CD1c-positive myeloid dendritic cell (primary cell): ENCODE measurements around the gene GABRG3.

ENCODE experiments used
- DNase-seq: peaks from one replicate; pipeline ENCODE4 v3.0.0-alpha.2; 2016; ENCODE audit errors: extremely low spot score

Gene GABRG3

GRCh38 chr15:27062951-27063350 lies 92.0 kb downstream of the GABRG3 start:
- DNase-seq = no peak

- DNase-seq = no peak
These were observed 93.1 kb downstream of the GABRG3 start for GRCh38 chr15:27064080-27064479.

DNA sequence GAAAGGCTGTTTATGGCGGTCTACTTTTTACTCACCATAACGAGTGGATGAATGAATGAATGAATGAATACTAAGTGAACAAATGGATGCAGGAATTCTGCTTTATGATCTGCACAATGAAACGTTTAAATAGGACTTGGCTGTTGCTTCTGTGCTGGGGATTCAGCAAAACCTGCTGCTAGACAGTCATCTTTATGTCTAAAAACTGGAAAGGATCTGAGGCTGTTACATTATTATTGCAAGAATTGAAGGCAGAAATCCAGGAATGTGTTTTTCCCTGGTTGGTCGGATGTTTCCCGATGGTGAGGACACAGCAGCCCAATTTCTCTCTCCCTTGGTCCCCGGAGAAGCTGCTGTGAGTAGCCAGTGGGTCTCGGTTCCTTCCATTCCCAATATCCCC lies 94.2 kb downstream of the GABRG3 start:
- no peak for DNase-seq

DNA sequence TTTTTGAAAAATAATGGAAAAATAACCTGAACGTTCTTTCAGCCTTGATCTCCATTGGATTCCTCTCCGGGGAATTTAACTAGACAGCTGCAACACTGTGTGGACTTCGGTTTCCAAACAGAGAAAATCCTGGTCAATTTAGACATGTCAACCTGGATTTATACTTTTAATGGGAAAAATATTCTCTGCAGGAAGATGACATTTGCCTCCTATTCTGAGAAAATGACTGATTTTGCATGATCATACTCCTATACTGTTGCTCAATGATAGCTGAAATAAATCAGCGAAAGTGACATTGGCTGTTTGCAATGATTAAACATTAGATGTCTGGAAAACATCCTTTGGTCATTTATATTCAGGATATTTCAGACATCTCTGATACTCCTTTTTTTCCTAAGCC lies 94.8 kb downstream of the GABRG3 start:
- no peak for DNase-seq

DNA sequence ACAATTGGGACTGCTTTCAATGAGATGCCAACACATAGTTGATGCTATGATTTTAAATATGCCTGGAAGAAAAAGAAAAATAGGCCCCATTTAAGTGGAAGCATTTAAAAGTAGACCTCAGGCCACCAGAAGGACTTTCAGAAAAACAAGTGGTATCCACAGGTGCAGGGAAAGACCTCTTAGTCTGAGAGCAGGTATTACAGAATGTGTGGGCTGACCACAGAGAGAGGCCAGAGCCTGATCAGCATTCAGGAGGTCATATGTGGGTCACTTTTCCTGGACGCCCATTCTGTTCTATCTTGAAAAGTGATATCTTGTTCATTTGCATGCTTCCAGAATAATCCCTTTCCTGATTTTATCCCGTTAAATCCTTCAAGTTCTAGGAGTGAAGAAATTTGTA lies 95.5 kb downstream of the GABRG3 start:
- DNase-seq = no peak

DNA sequence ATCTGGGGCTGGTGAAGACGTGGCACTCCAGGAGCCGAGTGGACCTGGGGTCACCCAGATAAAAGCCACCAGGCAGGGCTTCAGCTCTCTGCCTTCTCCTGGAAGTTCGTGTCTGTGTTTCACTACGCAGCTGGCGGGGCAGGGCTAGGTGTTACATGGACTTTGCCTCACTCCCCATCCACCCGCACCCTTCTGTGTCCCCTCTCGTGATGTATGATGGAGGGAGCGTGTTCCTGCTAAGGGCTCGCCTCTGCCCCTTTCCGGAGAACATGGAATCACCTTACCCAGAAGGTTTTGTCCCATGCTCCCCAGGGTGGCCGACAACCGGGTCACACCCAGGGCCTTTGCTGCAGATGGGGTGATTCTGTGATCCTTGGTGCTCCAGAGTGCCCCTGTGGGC lies 96.2 kb downstream of the GABRG3 start:
- DNase-seq = no peak

- DNase-seq = no peak
These were observed 99.9 kb downstream of the GABRG3 start for GRCh38 chr15:27070841-27071240.

DNA sequence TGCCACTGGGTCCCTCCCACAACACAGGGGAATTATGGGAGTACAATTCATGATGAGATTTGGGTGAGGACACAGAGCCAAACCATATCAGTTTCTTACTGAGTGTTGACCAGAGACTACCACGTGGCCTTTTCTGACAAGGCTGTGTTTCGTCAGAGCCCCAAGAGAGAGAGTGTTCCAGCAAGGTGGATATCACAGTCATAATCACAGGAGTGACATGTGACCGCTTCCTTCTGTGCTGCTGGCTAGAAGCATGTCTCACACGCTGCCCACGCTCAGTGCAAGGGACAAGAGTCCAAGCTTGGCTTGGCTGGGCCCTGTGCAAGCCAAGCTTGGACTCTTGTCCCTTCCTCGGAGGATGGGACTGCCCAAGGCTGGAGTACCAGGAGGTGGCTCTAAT lies 103.2 kb downstream of the GABRG3 start:
- DNase-seq = no peak

- DNase-seq = no peak
These were observed 106.8 kb downstream of the GABRG3 start for GRCh38 chr15:27077790-27078189.

GRCh38 chr15:27081676-27082418 lies 110.9 kb downstream of the GABRG3 start:
- DNase-seq = no peak

- no peak for DNase-seq
These were observed 111.5 kb downstream of the GABRG3 start for GRCh38 chr15:27082526-27082925.

- no peak for DNase-seq
These were observed 113.9 kb downstream of the GABRG3 start for GRCh38 chr15:27084844-27085243.

GRCh38 chr15:27086149-27086548 lies 115.2 kb downstream of the GABRG3 start:
- DNase-seq = no peak

- DNase-seq = no peak
These were observed 115.8 kb downstream of the GABRG3 start for GRCh38 chr15:27086805-27087204.

DNA sequence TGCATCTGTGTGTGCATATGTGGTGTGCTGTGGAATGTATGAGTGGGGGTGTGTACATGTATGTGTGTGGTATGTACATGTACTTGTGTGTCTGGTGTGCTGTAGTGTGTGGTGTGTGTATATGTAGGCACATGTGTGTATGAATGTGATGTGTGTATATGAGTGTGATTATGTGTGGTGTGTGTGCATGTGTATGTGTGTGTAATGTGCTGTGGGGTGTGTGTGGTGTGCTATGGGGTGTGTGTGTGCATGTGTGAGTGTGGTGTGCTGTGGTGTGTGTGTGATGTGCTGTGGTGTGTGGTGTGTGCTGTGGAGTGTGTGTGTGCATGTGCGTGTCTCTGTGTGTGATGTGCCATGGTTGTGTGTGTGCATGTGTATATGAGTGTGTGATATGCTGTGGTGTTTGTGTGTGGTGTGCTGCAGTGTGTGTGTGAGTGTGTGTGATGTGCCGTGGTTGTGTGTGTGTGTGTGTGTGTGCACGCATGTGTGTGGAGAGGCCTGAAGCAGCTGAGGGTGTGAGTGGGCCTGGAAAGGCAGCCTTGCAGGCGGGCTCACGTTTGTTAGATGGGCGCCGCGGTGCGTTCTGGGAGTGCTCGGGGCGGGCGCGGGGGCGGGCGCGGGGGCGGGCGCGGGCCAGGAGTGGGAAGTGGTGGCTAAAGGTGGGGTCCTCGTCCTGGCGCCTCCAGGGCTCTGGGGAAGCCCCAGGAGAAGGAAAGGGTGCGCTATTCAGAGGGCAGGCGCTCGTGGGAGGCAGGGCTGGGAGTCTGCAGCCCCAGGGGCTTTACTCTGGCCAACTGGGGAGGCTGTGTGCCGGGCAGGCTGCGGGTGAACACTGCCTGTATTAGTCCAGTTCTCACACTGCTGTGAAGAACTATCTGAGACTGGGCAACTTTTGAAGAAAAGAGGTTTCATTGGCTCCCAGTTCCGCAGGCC lies 116.9 kb downstream of the GABRG3 start:
- DNase-seq = no peak

- no peak for DNase-seq
These were observed 117.7 kb downstream of the GABRG3 start for GRCh38 chr15:27088584-27089232.

GRCh38 chr15:27089233-27089586 lies 118.2 kb downstream of the GABRG3 start:
- no peak for DNase-seq

GRCh38 chr15:27089676-27090075 lies 118.7 kb downstream of the GABRG3 start:
- DNase-seq = no peak

- no peak for DNase-seq
These were observed 120.4 kb downstream of the GABRG3 start for GRCh38 chr15:27091270-27091940.

- no peak for DNase-seq
These were observed 121.4 kb downstream of the GABRG3 start for GRCh38 chr15:27092390-27092789.

DNA sequence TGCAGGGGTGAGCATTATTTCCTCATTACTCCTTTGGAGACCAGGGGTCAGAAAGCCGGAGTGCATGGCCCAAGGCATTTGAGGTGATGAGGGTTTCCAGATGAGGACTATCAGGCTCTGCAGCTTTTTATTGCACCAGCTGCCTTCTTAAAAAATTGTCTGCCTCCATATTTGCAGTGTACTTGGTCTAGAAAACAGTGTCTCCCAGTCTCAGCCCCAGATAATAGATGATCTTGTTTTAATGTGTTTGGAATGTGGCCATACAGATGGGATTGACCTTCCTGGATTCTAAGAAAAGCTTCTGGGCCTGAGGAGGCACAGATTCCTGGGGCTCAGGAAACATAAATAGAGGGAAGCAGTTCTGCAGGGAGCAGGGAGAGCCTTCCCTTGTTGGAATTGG lies 123.3 kb downstream of the GABRG3 start:
- no peak for DNase-seq
